ENCODE results near the gene NCKAP5L. TPM values are rescaled to one million over a fixed set of nuclear protein-coding genes. Genes with fewer than 3 reads are reported as not detected.

Gene NCKAP5L
- total RNA-seq, 2 experiments from 2014 or later = 9.2 to 9.8 TPM

DNA sequence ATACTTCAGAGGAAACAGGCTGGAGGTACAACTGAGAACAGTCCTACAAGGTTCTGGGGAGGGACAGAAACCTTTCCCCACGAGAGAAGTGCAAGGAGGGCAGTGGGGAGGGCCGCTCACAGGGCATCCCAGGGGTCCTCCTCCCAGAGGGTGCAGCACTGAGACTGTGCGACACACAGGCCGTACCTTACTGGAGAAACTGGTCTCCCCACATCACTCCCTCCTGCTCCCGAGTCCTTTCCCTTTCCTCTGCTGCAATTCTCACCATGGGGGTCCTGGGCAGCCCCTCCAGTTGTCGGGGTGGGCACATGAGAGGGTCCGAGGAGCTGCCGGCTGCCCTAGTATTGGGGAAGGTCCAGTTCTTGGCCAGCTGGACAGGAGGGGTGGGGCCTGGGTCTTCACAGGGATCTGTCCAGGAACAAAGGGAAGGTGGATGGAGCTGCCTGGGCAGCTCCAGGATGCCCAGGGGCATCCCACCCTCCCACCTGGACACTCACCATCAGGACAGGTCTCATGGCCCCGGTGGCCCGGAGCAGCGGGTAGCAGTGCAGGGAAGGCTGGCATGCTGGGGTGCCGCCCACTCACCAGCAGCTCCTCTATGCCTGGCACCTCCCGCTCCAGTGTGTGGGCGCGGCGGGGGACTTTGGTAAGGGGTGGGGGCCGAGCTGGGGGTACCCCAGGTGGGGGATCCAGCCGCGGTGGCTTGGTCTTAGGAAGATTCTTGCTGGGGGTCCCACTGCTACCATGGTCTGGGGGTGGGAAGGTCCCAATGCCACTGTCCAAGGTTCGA lies 35.8 kb downstream of the NCKAP5L start:
- no peaks in the 10 kb centered on the region for H3K4me1 Mint-ChIP-seq (ENCODE audit: low read depth)
- H3K4me3 Mint-ChIP-seq = no peak overlapping the region
- ATAC-seq (ENCODE audit: poor library complexity) (no peak), DNase-seq (no peak)
- intact Hi-C loops (cut with DNase I, micrococcal nuclease) = no loop called here
- ChIA-PET POLR2A (no interaction called here), CTCF (no interaction called here)
- Histone ChIP-seq H3K9me3 (ENCODE audit: control insufficient read depth in 1 of 2, insufficient read depth in 1 of 2, low read length in 2 of 2) (no peaks in the 10 kb centered on the region), H3K27me3 (ENCODE audit: control insufficient read depth in 1 of 2, insufficient read depth in 2 of 2, low read length in 2 of 2) (no peaks in the 10 kb centered on the region), H3K4me1 (ENCODE audit: insufficient read depth, low read length) (no peaks in the 10 kb centered on the region), H3K36me3 (ENCODE audit: insufficient read depth, low read length) (peaks cover 4% of the 10 kb centered on the region), H3K4me3 (ENCODE audit: low read length) (no peak overlapping the region), H3K27ac (ENCODE audit: low read depth in 1 of 2, low read length in 2 of 2) (no peak overlapping the region)
- no peak overlapping the region for H3K27ac Mint-ChIP-seq
- TF ChIP-seq, protein P1, sequence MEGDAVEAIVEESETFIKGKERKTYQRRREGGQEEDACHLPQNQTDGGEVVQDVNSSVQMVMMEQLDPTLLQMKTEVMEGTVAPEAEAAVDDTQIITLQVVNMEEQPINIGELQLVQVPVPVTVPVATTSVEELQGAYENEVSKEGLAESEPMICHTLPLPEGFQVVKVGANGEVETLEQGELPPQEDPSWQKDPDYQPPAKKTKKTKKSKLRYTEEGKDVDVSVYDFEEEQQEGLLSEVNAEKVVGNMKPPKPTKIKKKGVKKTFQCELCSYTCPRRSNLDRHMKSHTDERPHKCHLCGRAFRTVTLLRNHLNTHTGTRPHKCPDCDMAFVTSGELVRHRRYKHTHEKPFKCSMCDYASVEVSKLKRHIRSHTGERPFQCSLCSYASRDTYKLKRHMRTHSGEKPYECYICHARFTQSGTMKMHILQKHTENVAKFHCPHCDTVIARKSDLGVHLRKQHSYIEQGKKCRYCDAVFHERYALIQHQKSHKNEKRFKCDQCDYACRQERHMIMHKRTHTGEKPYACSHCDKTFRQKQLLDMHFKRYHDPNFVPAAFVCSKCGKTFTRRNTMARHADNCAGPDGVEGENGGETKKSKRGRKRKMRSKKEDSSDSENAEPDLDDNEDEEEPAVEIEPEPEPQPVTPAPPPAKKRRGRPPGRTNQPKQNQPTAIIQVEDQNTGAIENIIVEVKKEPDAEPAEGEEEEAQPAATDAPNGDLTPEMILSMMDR (IDR thresholded peaks at IDR 0.05) = no peak
- H3K36me3 Mint-ChIP-seq (ENCODE audit: low read depth) = peaks cover 10% of the 10 kb centered on the region
- H3K9me3 Mint-ChIP-seq = peaks cover 3% of the 10 kb centered on the region
- H3K27me3 Mint-ChIP-seq = no peaks in the 10 kb centered on the region

DNA sequence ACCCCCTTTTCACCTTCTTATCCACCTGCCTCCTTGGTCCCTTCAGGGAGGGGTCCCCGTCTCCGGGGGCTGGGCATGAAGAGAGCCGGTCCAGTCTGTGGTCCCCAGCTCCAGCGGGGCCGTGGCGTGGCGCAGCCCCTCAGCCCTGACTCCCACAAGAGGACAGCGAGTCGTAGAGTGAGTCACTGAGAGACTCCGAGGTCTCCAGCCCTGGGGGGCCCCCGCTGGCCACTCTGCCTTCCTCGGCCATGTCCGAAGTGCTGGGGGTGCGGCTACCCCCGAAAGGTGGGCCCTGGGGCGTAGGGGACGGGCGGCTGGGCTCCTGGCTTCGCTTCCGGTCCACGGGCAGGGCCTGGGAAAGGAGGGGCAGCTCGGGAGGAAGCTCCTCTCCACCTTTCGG lies 36.5 kb downstream of the NCKAP5L start:
- Histone ChIP-seq H3K36me3 (ENCODE audit: insufficient read depth, low read length) (peaks cover 4% of the 10 kb centered on the region), H3K27ac (ENCODE audit: low read depth in 1 of 2, low read length in 2 of 2) (no peak overlapping the region), H3K4me1 (ENCODE audit: insufficient read depth, low read length) (no peaks in the 10 kb centered on the region), H3K4me3 (ENCODE audit: low read length) (no peak overlapping the region), H3K27me3 (ENCODE audit: control insufficient read depth in 1 of 2, insufficient read depth in 2 of 2, low read length in 2 of 2) (no peaks in the 10 kb centered on the region), H3K9me3 (ENCODE audit: control insufficient read depth in 1 of 2, insufficient read depth in 1 of 2, low read length in 2 of 2) (no peaks in the 10 kb centered on the region)
- DNase-seq = no peak
- ChIA-PET POLR2A (no interaction called here), CTCF (no interaction called here)
- Mint-ChIP-seq H3K9me3 (peaks cover 3% of the 10 kb centered on the region), H3K27me3 (no peaks in the 10 kb centered on the region), H3K36me3 (ENCODE audit: low read depth) (peaks cover 11% of the 10 kb centered on the region), H3K27ac (no peak overlapping the region), H3K4me1 (ENCODE audit: low read depth) (no peaks in the 10 kb centered on the region), H3K4me3 (no peak overlapping the region)
- intact Hi-C loops (cut with DNase I, micrococcal nuclease) = no loop called here
- ATAC-seq (ENCODE audit: poor library complexity) = no peak
- TF ChIP-seq, protein P1 (IDR thresholded peaks at IDR 0.05) = no peak

DNA sequence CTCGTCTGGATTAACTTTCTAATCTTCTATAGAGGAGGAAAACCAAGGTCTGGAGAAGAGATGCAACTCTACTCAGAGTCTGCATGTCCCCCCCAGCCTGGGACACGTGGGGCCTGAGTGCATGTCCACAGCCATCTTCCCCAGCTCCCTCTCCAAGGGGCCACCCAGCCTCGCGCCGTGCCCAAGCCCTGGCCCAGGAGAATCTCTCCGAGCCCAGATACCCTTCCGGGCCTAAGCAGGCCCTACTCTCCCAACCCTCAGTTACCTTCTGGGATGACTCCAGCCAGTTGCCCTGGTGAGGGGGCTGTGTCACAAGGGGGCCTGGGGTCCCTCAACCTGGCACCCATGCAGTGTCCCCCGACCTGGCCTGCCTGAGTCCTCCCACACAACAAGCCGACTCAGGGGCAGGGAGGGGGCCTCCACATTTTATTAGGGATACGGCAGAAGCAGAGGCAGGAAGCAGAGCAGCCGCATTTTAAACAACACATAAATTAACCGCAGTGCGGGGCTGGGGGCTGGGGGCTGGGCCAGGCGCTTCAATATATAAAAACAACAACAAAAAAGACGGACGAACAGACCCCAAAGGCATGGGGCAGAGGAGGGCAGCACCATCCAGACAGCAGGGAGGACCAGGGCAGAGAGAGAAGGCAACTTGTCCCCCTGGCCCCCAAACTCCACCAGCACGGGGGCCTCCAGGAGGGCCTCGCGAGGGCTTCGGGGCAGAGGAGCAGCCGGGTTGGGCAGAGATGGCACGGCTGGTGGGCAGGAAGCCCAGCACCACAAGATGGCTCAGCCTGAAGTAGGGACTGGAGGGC lies 37.3 kb downstream of the NCKAP5L start:
- H3K4me1 ChIP-seq (ENCODE audit: insufficient read depth, low read length) = no peaks in the 10 kb centered on the region
- intact Hi-C loops (cut with DNase I, micrococcal nuclease) = no loop called here
- Mint-ChIP-seq H3K4me3 (no peak overlapping the region), H3K27me3 (no peaks in the 10 kb centered on the region), H3K27ac (no peak overlapping the region), H3K36me3 (ENCODE audit: low read depth) (peaks cover 11% of the 10 kb centered on the region), H3K9me3 (peaks cover 3% of the 10 kb centered on the region), H3K4me1 (ENCODE audit: low read depth) (no peaks in the 10 kb centered on the region)
- H3K4me3 ChIP-seq (ENCODE audit: low read length) = no peak overlapping the region
- no peaks in the 10 kb centered on the region for H3K36me3 ChIP-seq (ENCODE audit: insufficient read depth, low read length)
- DNase-seq = no peak
- no peak for ATAC-seq (ENCODE audit: poor library complexity)
- no peaks in the 10 kb centered on the region for H3K27me3 ChIP-seq (ENCODE audit: control insufficient read depth in 1 of 2, insufficient read depth in 2 of 2, low read length in 2 of 2)
- ChIA-PET POLR2A (no interaction called here), CTCF (interaction anchor here (0.6 kb wide), 1 partner anchor 568 kb away, joined by 3 read pairs; no protein-coding TSS in a partner anchor)
- TF ChIP-seq, protein P1 (IDR thresholded peaks at IDR 0.05) = no peak
- H3K27ac ChIP-seq (ENCODE audit: low read depth in 1 of 2, low read length in 2 of 2) = no peak overlapping the region
- H3K9me3 ChIP-seq (ENCODE audit: control insufficient read depth in 1 of 2, insufficient read depth in 1 of 2, low read length in 2 of 2) = no peaks in the 10 kb centered on the region
